GM04504 (cell line): ENCODE data around the gene TMEM130.

ENCODE experiments used
- DNase-seq: peaks from one replicate; pipeline ENCODE4 v3.0.0-alpha.2; 2012; ENCODE audit warnings: low read depth

TMEM130 gene

DNA sequence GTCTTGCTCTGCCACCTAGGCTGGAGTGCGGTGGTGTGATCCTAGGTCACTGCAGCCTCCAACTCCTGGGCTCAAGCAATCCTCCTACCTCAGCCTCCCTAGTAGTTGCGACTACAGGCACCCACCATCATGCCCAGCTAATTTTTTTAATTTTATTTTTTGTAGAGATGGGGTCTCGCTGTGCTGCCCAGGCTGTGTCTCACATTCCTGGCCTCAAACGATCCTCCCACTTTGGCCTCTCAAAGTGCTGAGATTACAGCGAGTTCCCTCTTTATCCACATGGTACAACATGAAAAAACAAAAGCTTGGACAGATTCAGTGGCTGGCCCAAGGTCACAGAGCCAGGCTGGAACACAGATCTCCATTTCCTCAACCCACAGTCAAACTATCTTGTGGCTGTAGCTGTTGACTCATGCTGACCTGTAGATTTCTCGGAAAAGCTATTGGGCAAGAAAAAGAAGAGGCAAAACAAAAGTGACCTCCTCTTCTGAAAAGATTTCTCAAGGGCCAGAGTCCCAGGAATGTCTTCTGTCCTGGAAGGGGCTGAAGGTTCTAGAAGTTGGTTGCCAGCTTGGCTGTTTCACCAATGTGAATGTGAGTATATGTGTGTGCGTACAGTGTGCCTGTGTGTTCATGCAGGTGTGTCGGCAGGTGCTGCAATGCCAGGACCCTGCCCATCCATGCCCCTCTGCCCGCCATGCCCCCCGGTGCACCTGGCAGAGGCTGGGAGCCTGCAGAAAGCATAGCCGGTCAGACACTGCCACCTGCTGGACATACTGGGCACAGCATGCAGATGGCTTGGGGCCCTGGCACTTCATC, 28.4 kb downstream of the TMEM130 start:
- peak; percentile 36 for DNase-seq

DNA sequence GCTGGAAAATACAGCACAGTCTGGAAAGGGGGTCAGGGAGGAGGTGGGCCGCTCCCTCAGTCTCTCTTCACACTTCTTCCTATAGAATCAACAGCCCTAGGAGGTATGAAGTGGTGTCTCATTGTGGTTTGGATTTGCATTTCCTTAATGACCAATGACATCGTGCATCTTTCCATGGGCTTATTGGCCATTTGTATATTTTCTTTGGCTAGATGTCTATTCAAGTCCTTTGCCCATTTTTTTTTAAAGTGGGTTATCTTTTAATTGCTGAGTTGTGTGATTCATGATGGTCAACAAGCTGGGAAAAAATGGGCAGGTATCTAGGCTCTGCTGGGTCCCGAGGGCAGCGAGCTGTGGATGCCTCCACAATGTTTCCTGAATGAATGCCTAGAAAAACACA, 29.1 kb downstream of the TMEM130 start:
- DNase-seq: no peak

DNA sequence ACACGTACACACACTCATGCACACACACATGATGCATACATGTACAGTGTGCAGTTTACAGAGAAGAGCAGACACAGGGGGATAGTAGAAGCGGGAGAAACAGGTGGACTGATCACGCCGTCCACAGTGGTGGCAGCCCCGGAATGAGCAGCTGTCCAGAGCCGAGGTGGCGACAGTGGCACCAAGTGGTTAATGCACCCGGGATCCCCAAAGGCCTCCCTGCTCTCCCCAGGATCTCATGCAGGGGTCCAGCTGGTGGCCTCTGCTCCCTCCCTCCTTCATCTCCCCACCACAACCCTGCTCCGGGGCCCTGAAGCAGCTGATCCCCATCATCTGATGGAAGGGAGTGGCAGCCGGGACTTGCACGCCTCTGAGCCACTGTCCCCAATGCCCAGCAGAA, 29.7 kb downstream of the TMEM130 start:
- DNase-seq: no peak

DNA sequence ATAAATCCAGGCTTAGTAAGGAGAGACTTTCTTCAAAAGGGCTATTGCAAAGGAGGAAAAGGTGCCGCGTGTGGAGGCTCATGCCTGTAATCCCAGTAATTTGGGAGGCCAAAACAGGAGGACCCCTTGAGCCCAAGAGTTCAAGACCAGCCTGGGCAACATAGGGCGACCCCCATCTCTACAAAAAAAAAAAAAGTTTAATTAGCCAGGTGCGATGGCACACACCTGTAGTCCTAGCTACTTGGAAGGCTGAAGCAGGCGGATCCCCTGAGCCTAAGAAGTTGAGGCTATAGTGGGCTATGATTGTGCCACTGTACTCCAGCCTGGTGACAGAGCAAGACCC, 32.2 kb downstream of the TMEM130 start:
- no peak for DNase-seq

DNA sequence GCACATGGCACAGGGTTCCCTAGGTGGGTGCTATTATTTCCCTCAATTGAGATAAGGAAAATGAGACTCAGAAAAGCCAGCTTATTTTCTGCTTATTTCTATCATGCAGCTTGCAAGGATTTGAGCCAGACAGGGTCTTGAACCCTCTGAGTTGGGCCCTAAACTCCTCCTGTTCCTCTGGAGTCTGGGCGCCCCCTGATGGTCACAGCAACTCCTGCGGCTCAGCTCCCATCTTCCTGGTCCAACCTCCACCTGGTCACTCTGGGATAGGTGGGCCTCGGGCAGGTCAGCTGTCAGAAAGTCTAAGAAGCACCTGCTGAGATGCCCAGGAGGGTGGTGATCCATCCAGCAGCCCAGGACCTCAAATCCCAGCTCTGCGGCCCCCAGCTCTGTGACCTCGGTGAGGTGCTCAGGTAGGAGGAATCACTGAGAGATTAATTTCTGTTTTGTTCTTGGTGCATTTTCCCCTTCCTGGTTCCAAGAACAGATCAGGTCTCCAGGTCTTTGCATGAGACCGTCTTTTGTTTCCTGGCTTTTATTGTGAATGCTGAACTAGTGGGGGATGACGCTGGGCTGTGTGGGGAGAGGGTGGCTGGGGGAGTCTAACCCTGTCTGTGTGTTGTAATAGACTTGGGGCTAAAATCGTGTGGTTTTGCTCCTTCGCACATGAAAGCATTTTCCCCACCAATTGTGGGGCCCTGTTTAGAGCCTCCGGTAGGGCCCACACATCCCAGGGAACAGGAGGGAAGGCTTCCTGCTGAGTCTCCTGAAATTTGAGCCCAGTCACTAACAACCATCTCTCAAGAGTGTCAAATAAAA, 32.8 kb downstream of the TMEM130 start:
- DNase-seq: no peak

DNA sequence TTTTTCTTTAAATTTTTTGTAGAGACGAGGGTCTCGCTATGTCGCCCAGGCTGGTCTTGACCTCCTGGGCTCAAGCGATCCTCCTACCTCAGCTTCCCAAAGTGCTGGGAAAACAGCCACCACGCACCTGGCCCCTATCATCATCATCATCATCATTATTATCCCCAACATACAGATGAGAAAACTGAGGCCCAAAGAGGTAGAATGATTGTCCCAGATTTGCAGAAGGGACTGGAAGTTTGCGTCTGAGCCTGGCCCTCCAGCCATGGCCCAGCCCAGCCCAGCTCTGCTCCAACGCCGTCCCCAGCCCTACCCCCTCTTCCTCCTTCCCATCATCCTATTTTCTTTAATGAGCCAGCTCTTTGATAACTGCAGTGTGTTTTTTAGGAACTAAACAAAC, 34.9 kb downstream of the TMEM130 start:
- DNase-seq: no peak

DNA sequence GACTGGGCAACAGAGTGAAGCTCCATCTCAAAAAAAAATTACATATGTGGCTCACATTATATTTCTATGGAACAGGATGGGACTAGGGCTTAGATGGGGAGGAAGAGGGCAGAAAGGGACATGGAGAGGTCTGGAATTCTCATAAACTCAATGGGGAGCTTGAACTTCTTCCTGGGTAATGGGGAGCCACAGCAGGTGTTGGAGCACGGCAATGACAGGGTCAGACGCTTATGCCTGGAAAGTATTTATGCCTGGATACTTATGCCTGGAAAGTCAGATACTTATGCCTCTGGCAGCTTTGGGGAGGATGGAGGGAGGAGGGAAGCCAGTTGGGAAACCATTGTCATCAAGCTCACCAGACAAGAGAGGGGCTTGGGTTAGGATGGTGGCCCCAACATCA, 36.8 kb downstream of the TMEM130 start:
- no peak for DNase-seq

DNA sequence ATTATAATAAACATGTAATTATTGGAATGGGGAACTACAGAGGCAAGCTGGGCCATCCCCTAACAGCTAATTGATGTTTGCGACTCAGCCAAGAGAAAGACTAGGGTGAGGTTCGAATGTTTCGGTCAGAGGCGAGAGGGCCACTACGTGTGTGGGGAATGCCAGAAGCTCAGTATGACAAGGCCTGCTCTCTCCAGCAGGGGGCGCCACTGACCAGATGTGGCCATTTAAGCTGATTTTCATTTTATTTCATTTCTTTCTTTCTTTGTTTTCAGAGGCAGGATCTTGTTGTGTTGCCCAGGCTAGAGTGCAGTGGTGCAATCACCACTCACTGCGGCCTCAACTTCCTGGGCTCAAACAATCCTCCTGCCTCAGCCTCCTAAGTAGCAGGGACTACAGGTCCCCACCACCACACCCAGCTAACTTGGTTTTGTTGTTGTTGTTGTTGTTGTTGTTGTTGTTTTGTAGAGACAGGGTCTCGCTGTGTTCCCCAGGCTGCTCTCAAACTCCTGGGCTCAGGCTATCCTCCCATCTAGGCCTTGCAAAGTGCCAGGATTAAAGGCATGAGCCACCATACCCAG, 38.1 kb downstream of the TMEM130 start:
- no peak for DNase-seq

GRCh38 chr7:98830972-98831548, 38.8 kb downstream of the TMEM130 start:
- DNase-seq: no peak

DNA sequence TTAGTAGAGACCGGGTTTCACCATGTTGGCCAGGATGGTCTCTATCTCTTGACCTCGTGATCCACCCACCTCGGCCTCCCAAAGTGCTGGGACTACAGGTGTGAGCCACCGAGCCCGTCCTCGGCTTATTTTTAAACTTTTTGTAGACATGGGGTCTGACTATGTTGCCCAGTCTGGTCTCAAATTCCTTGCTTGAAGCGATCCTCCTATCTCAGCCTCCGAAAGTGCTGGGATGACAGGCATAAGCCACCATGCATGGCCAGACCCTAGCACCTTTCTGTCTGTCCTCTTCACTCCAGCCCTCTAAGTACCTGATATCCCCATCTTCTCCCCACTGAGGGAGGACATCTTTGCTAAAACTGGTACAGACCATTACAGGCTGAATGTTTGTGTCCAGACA, 41.4 kb downstream of the TMEM130 start:
- no peak for DNase-seq

DNA sequence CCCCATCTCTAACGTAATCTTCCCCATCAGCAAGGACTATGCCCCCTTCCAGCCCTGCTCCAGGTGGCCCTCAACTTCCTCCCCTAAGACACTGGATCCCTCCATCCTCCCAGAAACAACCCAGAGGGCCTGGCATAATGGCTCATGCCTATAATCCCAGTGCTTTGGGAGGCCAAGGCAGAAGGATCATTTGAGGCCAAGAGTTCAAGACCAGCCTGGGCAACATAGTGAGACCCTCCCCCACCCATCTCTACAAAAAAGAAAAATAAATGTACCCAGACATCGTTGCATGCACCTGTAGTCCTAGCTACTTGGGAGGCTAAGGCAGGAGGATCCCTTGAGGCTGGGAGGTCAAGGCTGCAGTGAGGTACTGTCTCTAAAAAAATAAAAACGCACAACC, 42.6 kb downstream of the TMEM130 start:
- no peak for DNase-seq

GRCh38 chr7:98826811-98827231, 43.0 kb downstream of the TMEM130 start:
- DNase-seq: peak; percentile 5

DNA sequence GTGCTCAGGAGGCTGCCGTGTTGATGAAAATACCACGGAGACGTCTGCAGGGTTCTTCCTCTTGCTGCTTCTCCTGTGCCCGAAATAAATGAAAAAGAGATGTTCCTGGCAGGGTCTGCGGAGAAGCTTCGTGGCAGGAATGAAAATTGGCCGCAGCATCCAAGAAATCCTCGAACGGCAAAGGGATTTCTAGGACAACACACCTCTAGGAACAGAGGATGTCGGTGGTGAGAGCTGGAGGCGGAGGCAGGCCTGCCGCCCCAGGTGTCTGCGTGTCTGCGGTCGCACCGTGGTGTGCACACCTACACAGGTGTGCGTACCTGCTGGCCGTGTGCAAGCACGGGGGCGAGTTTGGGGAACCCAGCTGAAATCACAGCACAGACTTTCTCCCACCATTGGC, 43.4 kb downstream of the TMEM130 start:
- no peak for DNase-seq

- DNase-seq: no peak
Measured at GRCh38 chr7:98823226-98823625, 46.6 kb downstream of the TMEM130 start.

DNA sequence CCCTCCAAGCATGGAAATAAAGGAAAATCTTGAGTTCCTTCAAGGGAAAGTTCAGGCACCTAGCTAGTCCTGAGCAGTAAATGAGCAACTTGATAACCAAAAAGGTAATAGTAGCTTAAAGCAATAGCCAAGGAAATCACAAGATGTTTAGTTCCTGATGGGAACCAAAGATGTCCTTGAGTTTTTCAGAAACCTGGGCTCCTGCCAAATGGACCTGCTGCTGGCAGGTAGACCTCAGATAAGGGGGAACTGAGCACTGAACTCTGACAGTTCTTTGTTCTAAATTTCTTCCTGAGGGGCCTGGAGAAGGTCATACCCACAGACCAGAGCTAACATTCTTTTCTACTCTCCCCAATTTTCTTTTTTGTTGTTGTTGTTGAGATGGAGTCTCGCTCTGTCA, 48.5 kb downstream of the TMEM130 start:
- DNase-seq: no peak

DNA sequence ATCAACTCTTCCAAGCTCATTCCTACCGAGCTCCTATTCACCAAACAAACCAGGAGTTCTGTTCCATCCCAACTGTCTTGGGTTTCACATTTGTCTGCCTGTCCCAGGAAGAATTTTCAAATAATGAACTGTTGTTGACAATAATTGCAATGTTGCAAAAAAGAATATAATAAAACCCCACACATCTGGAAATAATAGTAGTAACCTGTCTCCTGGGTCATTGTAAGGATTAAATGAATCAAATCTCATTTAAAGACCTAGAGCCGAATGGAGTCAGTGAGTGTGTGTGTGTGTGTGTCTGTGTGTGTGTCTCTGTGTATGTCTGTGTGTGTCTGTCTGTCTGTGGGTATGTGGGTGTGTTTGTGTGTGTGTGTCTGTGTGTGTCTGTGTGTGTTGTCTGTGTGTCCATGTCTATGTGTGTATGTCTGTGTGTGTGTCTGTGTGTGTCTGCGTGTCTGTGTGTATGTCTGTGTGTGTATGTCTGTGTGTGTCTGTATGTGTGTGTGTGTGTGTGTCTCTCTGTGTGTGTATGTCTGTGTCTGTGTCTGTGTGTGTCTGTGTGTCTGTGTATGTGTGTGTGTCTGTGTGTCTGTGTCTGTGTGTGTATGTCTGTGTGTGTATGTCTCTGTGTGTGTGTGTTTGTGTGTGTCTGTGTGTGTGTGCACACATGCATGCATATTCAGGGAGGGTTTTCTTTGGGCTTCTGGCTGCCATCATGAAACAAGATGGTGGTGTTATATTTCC, 52.7 kb downstream of the TMEM130 start:
- DNase-seq: no peak

GRCh38 chr7:98816241-98816640, 53.6 kb downstream of the TMEM130 start:
- DNase-seq: no peak

GRCh38 chr7:98815313-98815712, 54.5 kb downstream of the TMEM130 start:
- no peak for DNase-seq

GRCh38 chr7:98811299-98811698, 58.5 kb downstream of the TMEM130 start:
- no peak for DNase-seq

DNA sequence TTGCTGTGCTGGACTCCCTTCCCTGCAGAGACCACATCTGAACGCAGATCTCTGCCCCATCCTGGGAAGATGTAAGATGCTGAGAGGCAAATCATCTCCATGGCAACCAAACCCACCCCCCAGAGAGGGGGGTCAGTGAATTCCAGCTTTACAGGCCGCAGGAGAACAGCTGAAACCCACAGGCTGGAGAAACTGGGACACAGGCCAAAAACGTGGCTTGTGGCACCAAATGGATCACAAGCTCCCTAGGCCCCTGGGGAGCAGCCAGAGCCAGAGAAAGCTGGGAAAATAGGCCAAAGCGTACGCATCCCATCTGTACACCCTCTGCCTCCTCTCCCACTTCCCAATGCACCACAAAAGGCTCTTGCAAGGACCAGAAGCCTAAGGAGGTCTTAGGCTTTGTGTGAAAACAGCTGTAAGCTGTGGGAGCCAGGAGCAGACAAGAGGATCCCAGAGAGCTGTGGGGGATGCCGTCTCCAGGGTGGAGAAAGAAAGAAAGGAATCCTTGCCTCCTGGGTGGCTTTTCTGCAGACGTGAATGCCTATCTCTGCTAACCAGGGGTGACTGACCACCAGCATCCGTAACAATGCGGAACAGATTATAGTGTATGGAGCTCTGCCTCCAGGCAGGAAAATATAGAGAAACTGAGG, 59.5 kb downstream of the TMEM130 start:
- DNase-seq: no peak

GRCh38 chr7:98808751-98809460, 60.9 kb downstream of the TMEM130 start:
- DNase-seq: no peak
